ENCODE measurements around the gene IKBIP.
A peak's percentile ranks its signal among the peaks of the same experiment; 100 is the strongest.
"Not testable (repeated sequence)": the region's sequence is repeated elsewhere in the genome, so short reads cannot be mapped to it uniquely, and the experiment has no call there.

IKBIP gene

DNA sequence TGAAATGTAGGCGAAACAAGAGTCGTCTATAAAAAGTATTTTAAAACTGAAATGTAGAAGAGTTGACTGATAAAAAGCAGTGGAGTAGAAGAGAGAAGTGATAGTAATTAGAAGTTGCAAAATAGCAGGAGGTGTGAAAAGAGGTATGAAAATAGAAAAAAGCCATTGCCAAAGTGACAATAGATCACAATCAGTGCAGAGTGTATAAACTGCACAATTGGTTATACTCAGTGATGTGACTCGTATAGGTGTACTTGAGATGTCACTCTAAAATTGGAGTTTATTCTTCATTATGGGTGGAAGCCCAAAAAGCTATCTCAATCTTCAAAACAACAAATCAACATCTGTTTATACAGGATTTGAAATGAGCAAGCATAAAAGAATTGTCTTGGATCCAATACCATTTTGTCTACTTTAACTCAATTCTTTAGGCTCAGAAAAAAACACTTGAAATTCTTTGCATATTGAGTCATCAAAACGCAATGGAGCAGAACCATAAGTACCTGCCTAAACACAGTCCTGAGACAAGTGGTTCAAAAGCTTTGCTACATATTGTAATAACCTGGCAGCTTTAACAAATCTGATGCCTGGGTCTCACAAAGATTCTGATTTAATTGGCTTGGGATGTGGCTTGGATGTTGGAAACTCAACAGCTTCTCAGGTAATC, 8.8 kb downstream of the IKBIP start:
- peak; percentile 57 for DNase-seq

DNA sequence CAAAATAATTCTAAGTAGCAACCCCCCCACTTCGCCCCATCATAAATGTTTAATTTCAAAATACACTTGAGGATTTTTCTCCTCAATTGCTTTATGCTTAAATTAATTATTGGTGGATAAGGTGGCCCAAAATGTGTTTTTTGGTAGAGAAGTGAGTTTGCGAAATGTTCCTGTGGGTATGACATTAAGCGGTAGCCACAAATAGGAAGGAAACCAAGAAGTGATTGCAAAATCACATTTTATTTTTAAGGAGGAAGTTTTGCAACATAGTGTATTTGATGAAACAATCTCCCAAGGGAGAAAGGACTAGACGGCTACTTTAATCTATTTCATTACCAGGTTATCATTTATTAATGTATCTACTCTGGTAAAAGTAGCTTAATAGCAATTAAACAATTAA, 25.6 kb downstream of the IKBIP start:
- DNase-seq = no peak

DNA sequence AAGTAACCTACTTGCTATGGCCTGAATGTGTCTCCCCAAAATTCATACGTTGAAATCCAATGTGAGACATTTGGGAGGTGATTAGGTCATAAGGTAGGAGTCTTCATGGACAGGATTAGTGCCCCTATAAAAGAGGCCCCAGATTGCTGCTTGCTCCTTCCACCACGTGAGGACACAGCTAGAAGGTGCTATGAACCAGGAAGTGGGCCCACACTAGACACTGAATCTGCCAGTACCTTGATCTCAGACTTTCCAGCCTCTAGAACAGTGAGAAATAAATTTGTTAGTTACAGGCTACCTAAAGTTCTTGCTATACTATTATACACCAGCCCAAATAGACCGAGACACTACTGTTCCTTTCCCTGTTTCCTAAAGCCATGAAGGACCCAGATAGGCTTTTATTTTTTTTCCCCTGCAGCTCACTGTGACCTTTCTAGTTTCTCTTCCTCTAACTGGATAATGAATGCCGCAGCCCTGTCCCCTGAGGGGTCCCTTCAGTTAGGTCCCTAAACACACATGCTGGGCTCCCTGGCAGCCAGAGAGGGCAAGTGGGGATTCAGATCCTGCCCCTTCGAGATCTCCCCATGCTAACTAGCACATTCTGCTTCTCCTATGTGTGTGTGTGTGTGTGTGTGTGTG, 31.8 kb downstream of the IKBIP start:
- DNase-seq = no peak

DNA sequence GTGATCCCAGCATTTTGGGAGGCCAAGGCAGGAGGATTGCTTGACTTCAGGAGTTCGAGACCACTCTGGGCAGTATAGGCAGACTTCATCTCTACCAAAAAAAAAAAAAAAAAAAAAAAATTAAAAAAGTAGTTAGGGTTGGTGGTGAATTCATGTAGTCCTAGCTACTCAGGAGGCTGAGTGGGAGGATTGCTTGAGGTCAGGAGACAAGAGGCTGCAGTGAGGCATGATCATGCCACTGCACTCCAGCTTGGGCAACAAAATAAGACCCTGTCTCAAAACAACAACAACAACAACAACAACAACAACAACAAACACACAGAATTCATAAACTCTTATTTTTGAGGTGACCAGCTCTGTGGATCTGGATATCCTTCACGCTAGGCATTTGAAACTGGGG, 34.0 kb downstream of the IKBIP start:
- DNase-seq = no peak

DNA sequence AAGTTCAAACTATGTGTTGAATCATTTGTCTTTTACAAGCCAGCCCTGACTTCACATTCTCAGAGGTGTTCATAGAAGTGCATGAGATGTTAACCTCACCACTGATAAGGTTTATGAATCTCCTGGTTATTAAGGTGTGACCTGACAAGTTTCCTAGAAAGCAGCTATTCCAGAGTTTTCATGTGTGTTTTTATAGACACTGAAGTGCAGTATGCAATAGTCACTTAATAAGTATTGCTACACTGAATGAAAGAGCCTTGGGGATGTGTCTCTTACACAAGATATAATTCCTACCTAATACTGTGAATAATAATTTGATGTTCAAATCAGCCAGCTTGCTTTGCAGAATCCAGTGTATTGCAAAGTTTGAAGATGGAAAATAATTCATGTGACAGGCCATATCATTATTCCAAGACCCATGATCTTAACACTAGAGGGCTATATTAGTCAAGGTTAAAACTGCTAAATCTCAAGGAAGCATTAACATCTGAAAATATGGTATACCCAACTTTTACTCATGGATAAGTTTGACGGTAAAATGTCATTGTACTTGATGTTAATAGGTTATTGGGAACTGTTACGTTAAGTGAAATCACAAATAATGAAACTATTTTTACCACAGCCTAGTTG, 38.1 kb downstream of the IKBIP start:
- DNase-seq = no peak

DNA sequence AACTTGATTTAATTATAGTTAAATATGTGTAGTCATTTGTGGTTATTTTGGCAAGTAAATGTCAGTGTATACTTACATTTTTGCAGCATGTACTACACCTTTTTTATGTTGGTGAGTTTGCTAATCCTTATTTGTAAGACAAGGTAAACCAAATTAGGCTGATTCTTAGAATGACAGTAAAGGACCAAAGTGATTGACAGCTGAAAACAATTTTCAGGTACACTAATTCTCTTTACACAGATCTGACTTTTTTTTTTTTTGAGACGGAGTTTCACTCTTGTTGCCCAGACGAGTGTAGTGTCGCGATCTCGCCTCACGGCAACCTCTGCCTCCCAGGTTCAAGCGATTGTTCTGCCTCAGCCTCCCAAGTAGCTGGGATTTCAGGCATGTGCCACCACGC, 42.7 kb downstream of the IKBIP start:
- no peak for DNase-seq

DNA sequence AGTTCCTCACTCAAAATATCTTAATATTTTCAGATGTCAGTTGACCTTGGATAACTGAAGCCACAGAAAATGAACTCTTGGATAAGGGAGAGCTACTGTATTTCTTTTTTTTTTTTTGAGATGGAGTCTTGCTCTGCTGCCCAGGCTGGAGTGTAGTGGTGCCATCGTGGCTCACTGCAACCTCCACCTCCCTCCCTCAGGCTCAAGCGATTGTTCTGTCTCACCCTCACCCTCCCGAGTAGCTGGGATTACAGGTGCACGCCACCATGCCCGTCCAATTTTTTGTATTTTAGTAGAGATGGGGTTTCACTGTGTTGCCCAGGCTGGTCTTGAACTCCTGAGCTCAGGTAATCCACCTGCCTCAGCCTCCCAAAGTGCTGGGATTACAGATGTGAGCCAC, 47.3 kb downstream of the IKBIP start:
- DNase-seq = not testable (repeated sequence)

DNA sequence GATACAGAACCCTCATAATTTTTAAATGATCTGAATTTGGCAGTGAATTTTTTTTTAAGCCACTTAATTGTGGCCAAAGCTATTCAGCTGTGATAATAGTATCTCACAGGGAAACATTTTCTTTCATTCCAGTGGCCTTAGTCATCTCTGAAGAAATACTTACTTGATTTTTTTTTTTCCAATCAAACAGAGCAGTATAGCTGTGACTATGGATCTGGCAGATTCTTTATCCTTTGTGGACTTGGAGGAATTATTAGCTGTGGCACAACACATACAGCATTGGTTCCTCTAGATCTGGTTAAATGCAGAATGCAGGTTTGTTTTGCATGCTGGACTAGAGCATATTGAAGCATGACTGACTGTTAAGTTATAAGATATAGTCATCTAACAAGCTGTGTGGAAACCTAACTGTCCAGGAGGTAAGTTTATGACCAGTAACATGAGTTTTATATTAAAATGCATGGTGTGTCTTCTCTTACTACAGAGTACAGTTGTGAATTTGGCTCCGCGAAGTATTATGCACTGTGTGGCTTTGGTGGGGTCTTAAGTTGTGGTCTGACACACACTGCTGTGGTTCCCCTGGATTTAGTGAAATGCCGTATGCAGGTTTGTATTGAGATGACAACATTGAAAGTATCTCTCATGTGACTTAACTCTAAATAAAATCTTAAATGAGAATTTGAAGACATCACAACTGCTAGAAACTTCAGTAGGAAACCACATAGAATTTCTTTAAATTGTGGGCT, 49.2 kb downstream of the IKBIP start:
- DNase-seq = no peak

DNA sequence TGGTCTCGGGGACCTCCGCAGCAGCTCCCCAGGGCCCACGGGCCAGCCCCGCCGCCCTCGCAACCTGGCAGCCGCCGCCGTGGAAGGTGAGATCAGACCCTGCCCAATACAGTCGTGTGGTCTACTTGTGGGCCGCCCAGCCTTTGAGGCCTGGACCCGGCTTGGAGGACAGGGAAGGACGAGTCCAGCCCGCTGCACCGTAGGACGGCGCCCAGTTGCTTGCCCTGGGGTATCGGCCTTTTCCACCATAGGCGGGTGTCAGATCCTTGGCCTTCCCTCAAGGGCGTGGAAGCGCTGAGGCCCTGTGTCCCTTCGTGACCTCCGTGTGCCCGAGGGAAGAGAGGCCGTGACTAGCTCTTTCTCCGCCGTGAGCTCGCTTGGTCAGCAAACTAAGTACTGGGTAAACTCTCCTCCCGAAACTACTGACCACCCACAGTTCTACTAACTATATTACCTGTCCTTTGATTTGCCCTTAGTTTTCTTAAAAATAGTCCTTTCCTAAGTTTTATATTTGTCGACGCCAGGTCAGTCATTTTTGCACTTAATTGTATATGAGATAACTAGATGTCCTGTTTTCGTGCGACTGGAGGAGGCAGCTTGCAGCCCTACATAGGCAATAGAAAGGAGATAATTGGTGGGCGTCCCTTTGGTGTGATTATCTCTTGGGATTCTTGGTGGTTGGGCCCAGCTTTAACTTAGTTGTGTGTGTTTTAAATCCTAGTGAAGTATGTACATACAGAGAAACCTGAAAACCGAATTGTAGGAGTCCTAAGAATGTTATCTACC, 50.3 kb downstream of the IKBIP start:
- no peak for DNase-seq

DNA sequence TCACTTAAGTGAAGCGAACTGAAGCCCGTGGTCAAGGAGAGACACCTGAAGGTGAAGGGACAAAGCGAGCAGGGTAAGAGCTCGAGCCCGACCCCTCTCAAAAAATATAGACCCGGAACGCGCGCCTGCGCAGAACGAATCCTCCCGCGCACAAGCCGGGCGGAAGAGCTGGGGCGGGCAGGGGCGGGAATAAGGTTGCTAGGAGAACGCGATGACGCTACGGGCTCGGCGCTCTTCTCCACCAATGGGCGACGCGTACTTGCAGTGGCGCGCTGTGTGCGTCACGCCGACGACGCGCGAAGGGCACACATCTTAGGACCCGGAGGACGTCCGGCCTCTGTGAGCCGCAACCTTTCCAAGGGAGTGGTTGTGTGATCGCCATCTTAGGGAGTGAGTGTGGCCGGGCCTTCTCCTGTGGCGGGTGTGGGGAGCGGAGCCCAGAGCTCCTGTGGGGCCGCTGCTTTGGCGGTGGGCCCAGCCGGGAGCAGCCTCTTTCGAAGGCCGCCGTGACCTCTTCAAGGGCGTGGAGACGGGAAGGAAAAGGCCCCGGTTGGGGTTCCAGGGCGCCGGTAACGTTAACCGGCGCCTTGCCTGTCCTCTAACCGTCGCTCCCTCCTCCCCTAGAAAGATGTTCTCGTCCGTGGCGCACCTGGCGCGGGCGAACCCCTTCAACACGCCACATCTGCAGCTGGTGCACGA, 51.1 kb downstream of the IKBIP start, which contains the start of gene SLC25A3:
SLC25A3 (plus strand) TSS at position 336 of the 699 bp plus-strand sequence; CDS start at position 629, 293 bp downstream.
- peak; percentile 95 for DNase-seq

DNA sequence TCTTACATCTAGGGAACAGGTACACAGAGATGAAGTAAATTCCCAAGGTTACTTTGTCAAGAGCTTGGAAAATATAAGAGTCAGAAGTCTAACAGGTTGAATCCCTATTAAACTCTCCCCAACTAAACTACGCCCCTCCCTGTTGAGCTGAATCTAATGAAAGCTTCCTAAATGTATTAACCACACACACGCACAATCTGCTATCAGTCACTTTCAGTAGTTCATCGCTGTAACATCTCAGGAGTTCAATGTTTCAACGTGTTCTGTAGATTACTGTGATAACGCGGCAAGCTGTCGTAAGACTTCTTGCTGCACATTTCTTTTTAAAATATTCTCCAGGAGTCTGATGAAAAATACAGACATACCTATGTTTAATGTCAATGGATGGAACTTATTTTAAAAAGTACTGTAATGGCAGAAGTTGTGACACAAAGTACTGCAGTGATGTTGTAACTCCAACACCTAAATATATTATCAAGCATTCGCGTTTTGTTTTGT, 51.7 kb downstream of the IKBIP start:
- DNase-seq = no peak

DNA sequence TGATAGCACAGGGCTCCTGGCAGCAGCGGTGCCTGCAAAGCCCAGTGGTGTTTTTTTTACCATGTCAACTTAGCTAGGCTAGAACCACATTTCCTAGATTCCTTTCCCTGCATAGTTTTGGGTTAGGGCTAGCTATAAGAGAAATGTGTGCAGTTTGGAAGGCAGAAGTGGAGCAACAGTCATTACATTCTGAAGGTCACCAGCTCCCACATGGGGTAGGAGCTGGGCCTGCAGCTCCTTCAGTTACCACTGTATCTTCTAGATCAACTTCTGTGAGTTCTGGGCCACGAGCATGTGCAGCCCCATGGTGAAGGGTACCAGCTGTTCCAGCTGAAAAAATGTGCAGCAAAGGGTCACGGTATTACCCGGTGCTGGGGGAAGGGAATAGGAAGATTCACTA, 53.4 kb downstream of the IKBIP start:
- no peak for DNase-seq

DNA sequence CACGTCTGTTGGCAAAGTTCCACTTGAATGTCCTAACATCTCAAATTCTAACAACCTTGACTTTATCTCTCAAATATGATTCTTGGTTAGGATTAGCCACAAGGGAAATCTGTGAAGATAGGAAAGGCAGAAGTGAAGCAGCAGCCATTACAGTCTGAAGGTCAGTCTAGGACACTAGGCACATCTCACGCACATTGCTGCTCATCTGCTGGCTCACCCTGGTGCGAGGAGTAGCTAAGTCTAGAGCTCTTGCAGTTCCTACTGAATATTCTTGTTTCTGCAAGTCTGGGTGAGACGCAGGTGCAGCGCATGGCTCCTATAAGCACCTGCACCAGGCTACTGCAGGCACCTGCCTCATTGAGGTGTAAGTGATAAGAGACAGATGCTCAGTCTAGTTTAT, 57.5 kb downstream of the IKBIP start:
- peak; percentile 93 for DNase-seq

DNA sequence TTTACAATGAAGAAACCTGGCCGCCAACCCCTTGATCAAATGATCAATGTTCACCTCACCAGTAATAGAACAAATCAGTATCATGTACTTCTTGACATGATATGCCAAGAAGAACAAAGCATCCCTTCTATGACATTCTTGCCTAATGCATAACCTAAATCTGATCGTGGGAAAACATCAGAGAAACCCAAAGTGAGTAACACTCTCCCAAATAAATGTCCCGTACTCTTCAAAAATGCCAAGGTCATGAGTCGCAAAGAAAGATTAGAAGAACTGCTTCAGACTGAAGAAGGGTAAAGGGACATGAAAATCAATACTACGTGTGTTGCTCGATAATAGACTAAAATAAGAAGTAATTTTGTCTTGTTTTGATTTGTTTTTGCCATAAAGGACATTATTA, 62.5 kb downstream of the IKBIP start:
- no peak for DNase-seq

DNA sequence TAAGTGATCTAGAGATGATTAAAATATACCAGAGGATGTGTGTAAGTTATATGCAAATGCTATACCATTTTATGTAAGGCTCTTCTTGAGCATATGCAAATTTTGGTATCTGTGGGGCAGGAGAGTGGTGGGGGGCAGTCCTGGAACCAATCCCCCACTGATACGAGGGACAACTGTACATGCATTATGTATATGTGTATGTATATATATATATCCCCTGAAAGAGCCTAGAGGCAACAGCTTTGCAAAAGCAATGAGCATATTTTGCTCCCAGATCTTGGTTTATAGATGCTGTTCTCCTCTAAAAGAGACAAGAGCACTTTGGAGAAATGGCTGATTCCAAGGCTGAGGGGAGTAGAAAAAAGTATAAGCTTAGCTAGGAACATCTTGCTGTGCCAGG, 63.5 kb downstream of the IKBIP start:
- no peak for DNase-seq

DNA sequence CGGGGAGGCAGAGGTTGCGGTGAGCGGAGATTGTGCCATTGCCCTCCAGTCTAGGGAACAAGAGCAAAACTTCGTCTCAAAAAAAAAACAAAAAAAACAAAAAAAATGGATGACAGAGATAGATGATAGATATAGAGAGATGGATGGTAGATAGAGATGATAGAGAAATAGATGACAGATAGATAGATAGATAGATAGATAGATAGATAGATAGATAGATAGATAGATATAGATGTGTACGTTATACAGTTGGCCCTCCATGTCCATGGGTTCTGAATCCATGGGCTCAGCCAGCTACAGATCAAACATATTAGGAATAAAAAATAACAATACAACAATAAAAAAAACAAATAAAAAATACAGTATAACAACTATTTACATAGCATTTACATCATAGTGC, 63.9 kb downstream of the IKBIP start:
- no peak for DNase-seq

DNA sequence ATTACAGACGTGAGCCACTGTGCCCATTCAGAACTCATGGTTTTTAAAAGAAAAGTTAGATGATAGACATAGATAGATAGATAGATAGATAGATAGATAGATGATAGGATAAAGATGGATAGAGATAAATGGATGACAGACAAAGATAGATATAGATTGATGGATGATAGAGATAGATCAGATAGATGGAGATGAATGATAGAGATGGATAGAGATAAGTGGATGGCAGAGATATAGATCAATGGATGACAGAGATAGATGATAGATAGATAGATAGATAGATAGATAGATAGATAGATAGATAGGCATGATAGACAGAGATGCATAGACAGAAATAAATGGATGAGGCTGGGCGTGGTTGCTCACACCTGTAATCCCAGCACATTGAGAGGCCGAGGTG, 64.8 kb downstream of the IKBIP start:
- no peak for DNase-seq

DNA sequence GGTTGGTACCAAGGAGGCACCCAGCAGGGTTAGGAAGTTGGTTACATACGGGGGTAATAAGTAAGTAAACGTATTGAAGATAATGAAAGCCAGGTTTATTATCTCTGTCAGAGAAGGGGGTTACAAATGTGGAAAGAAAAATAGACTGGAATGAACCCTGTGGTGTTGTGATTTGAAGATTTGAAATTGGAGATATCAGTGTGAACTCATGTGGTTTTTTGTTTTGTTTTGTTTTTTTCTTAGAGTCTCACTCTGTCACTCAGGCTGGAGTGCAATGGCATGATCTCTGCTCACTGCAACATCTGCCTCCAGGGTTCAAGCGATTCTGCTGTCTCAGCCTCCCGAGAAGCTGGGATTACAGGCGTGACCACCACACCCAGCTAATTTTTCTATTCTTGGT, 65.2 kb downstream of the IKBIP start:
- DNase-seq = no peak

DNA sequence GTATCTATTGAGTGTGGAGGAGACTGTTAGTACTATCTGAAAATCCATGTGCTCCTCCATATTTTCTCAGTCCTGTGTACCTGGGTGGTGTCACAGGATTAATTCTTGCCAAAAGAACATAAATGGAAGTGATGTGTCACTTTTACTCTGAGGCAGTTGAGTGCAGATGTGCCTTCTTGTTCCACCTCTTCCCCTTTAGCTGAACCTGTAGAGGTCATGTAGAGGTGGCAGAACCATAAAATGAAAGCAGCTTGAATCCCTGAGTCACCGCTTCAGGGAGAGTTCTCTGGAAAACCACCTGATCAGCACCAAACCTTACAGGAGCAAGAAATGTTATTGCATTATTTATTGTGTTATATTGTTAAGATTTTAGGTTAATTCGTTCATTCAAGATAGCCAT, 65.8 kb downstream of the IKBIP start:
- no peak for DNase-seq

DNA sequence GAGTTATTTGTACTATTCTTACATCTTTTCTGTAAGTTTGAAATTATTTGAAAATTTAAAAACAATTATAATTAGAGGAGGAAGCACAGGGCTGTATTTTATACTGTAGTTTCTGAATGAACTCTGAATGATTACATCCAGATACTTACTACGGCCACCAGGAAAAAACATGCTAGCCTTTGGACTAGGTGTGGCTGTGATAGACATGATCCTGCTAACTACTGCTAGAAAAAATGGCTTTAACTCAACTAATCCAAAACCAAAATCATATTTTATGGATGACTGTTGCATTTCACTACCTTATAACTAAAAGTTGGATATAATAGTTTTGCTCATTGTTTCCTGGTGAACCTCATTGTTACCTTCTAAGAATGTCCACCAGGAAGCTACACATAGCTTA, 66.2 kb downstream of the IKBIP start:
- no peak for DNase-seq

DNA sequence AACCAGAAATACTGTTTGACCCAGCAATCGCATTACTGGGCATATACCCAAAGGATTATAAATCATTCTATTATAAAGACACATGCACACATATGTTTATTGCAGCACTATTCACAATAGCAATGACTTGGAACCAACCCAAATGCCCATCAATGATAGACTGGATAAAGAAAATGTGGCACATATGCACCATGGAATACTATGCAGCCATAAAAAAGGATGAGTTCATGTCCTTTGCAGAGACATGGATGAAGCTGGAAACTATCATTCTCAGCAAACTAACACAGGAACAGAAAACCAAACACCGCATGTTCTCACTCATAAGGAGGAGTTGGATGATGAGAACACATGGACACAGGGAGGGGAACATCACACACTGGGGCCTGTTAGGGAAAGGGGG, 67.8 kb downstream of the IKBIP start:
- not testable (repeated sequence) for DNase-seq

DNA sequence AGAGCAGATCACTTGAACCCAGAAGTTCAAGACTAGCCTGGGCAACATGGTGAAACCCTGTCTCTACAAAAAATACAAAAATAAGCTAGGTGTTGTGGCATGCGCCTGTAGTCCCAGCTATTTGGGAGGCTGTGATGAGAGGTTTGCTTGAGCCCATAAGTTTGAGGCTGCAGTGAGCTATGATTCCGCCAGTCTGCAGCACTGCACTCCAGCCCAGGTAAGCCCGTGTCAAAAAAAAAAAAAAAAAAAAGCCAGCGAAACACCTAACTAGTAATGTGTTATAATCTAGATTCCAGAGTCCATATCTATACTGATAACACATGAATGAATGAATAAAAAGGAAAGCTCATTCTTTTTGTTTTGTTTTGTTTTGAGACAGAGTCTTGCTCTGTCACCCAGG, 69.6 kb downstream of the IKBIP start:
- DNase-seq = no peak

Measured in NCI-H2171 (cell line).